ENCODE data around the gene PDZD8. TPM values are rescaled to one million over a fixed set of nuclear protein-coding genes. Genes with fewer than 3 reads are reported as not detected.

PDZD8 gene
- total and polyA plus RNA-seq, 12 donors = 1.7 to 45.7 (median 25.0) TPM

GRCh38 chr10:117398029-117398428 lies 22.8 kb upstream of the PDZD8 start:
- H3K27me3 ChIP-seq = no peaks in the 10 kb centered on the region

GRCh38 chr10:117391436-117392205 lies 16.4 kb upstream of the PDZD8 start:
- H3K9me3 ChIP-seq (replicated peaks in 1 of 3) = no peaks in the 10 kb centered on the region
- intact Hi-C loops (cut with DNase I) = no loop called here
- no peaks in the 10 kb centered on the region for H3K4me1 ChIP-seq (replicated peaks in 1 of 2)
- no peaks in the 10 kb centered on the region for H3K27me3 ChIP-seq
- no peaks in the 10 kb centered on the region for H3K36me3 ChIP-seq (replicated peaks in 1 of 2)
- H3K4me3 ChIP-seq = no peak overlapping the region
- H3K27ac ChIP-seq = peak overlapping the region in 1 of 5 donors; percentile 14
- TF ChIP-seq CTCF (IDR thresholded peaks at IDR 0.05) = no peak
- no peak for TF ChIP-seq POLR2A (IDR thresholded peaks at IDR 0.05)
- DNase-seq = peak in 3 of 7 donors; percentile 8 to 72 (median 20)
- WGBS, 4 donors = 46 to 74% (median 56%) methylated on average over 4 of the region's 4 CpGs

More at GRCh38 chr10:117398029-117398428, 22.8 kb upstream of the PDZD8 start:
- H3K4me3 ChIP-seq = no peak overlapping the region
- intact Hi-C loops (cut with DNase I) = no loop called here
- no peaks in the 10 kb centered on the region for H3K4me1 ChIP-seq (replicated peaks in 1 of 2)
- H3K36me3 ChIP-seq (replicated peaks in 1 of 2) = no peaks in the 10 kb centered on the region
- 95 to 98% (median 96%) methylated on average over 3 of the region's 3 CpGs for WGBS, 4 donors
- no peaks in the 10 kb centered on the region for H3K9me3 ChIP-seq (replicated peaks in 1 of 3)
- no peak for TF ChIP-seq CTCF (IDR thresholded peaks at IDR 0.05)
- no peak for TF ChIP-seq POLR2A (IDR thresholded peaks at IDR 0.05)
- H3K27ac ChIP-seq = no peak overlapping the region
- DNase-seq = no peak

- intact Hi-C loops (cut with DNase I) = no loop called here
- no peak for DNase-seq
- H3K4me3 ChIP-seq = no peak overlapping the region
- WGBS, 4 donors = 80 to 93% (median 83%) methylated on average over 3 of the region's 3 CpGs
- no peaks in the 10 kb centered on the region for H3K9me3 ChIP-seq (replicated peaks in 1 of 3)
- H3K27me3 ChIP-seq = no peaks in the 10 kb centered on the region
- no peak for TF ChIP-seq POLR2A (IDR thresholded peaks at IDR 0.05)
- TF ChIP-seq CTCF (IDR thresholded peaks at IDR 0.05) = no peak
- no peaks in the 10 kb centered on the region for H3K4me1 ChIP-seq (replicated peaks in 1 of 2)
- H3K27ac ChIP-seq = no peak overlapping the region
- H3K36me3 ChIP-seq (replicated peaks in 1 of 2) = no peaks in the 10 kb centered on the region
Measured at GRCh38 chr10:117390420-117390819, 15.2 kb upstream of the PDZD8 start.

- H3K27me3 ChIP-seq = no peaks in the 10 kb centered on the region
Measured at GRCh38 chr10:117386805-117387204, 11.6 kb upstream of the PDZD8 start.

More at GRCh38 chr10:117386805-117387204, 11.6 kb upstream of the PDZD8 start:
- no peaks in the 10 kb centered on the region for H3K4me1 ChIP-seq (replicated peaks in 1 of 2)
- DNase-seq = no peak
- no peak overlapping the region for H3K4me3 ChIP-seq
- no peaks in the 10 kb centered on the region for H3K36me3 ChIP-seq (replicated peaks in 1 of 2)
- H3K27ac ChIP-seq = no peak overlapping the region
- H3K9me3 ChIP-seq (replicated peaks in 1 of 3) = no peaks in the 10 kb centered on the region
- TF ChIP-seq CTCF (IDR thresholded peaks at IDR 0.05) (no peak), POLR2A (IDR thresholded peaks at IDR 0.05) (no peak)
- WGBS, 4 donors = 76 to 85% (median 82%) methylated on average over 2 of the region's 2 CpGs
- intact Hi-C loops (cut with DNase I) = no loop called here

All from adrenal gland (tissue), 12 donors.